ENCODE data around the gene DYNLL1. TPM values are rescaled to one million over a fixed set of nuclear protein-coding genes. Genes with fewer than 3 reads are reported as not detected.
A peak's percentile ranks its signal among the peaks of the same experiment; 100 is the strongest.

Gene DYNLL1
- polyA plus RNA-seq, 2 of the 4 experiments (the other 2 are of a cell fraction), result 735 to 744 TPM

DNA sequence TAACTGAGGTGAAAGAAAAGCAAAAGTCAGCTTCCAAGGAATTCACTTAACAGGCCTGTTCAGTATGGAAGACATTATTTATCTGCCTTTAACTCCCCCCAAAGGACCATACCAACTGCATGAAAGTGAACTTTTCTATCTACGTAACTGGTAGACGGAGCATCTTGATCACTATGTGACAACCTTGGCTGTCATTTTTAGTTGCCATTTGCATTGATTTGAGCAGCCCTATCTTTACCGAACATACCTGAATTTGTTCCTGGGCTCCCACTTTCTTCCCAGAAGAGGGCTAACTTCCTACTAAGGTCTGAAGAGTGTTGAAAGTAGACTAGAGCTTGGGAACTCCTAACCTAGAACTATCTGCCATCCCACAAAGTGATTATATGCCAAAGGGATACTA lies 35.8 kb upstream of the DYNLL1 start:
- Histone ChIP-seq H3K4me1 (no peaks in the 10 kb centered on the region), H3K9me3 (no peaks in the 10 kb centered on the region), H3K4me3 (no peak overlapping the region), H3K4me2 (no peak overlapping the region), H3K27ac (no peak overlapping the region)
- 94% methylated on average over 3 of the region's 3 CpGs for WGBS (ENCODE audit: missing lambda C conversion rate)
- DNase-seq (ENCODE audit: low read depth in 1 of 2, low spot score in 1 of 2) (no peak), ATAC-seq (no peak), FAIRE-seq (no peak)
- ChIA-PET POLR2A (no interaction called here), CTCF (interaction anchor here (1.7 to 12.0 kb wide), 3 partner anchors 5 to 14 kb away, joined by 8 to 167 read pairs (median 167); partner anchors contain the start of gene SRSF9)
- TF ChIP-seq POLR2AphosphoS2 (conservative IDR thresholded peaks at IDR 0.05; ENCODE audit: low read length), result 0 out of 2 replicates have a peak, but pooled peaks have one; percentile 4
- TF ChIP-seq, protein P1, sequence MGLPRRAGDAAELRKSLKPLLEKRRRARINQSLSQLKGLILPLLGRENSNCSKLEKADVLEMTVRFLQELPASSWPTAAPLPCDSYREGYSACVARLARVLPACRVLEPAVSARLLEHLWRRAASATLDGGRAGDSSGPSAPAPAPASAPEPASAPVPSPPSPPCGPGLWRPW (IDR thresholded peaks at IDR 0.05), result no peak

- 87% methylated on average over 3 of the region's 3 CpGs for WGBS (ENCODE audit: missing lambda C conversion rate)
- ATAC-seq, result no peak
- DNase-seq (ENCODE audit: low read depth in 1 of 2, low spot score in 1 of 2), result no peak
- no peak overlapping the region for H3K4me2 ChIP-seq
- no peak overlapping the region for H3K27ac ChIP-seq
- CTCF ChIA-PET, result interaction anchor here (1.0 to 11.1 kb wide), 3 partner anchors 7 to 160 kb away, joined by 4 to 167 read pairs (median 5); partner anchors contain the start of gene SIRT4
- POLR2A ChIA-PET, result no interaction called here
- no peaks in the 10 kb centered on the region for H3K9me3 ChIP-seq
- no peak for FAIRE-seq
- TF ChIP-seq POLR2AphosphoS2 (conservative IDR thresholded peaks at IDR 0.05; ENCODE audit: low read length) (no peak), CBX8 (IDR thresholded peaks at IDR 0.05) (no peak), ESRRA (IDR thresholded peaks at IDR 0.05; ENCODE audit: borderline replicate concordance, low read length) (no peak), JUNB (IDR thresholded peaks at IDR 0.05) (no peak), GATA3 (IDR thresholded peaks at IDR 0.05; ENCODE audit: borderline replicate concordance) (no peak), TP53 (CRISPR knock-in tag; IDR thresholded peaks at IDR 0.05) (no peak), REST (IDR thresholded peaks at IDR 0.05) (no peak), ZNF302 (CRISPR knock-in tag; IDR thresholded peaks at IDR 0.05) (no peak)
- TF ChIP-seq, protein P2, sequence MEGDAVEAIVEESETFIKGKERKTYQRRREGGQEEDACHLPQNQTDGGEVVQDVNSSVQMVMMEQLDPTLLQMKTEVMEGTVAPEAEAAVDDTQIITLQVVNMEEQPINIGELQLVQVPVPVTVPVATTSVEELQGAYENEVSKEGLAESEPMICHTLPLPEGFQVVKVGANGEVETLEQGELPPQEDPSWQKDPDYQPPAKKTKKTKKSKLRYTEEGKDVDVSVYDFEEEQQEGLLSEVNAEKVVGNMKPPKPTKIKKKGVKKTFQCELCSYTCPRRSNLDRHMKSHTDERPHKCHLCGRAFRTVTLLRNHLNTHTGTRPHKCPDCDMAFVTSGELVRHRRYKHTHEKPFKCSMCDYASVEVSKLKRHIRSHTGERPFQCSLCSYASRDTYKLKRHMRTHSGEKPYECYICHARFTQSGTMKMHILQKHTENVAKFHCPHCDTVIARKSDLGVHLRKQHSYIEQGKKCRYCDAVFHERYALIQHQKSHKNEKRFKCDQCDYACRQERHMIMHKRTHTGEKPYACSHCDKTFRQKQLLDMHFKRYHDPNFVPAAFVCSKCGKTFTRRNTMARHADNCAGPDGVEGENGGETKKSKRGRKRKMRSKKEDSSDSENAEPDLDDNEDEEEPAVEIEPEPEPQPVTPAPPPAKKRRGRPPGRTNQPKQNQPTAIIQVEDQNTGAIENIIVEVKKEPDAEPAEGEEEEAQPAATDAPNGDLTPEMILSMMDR (IDR thresholded peaks at IDR 0.05), result no peak
- H3K4me3 ChIP-seq, result no peak overlapping the region
- H3K4me1 ChIP-seq, result peaks cover 13% of the 10 kb centered on the region; the same call in 2 of the 3 replicates
Measured at GRCh38 chr12:120462099-120462640, 33.7 kb upstream of the DYNLL1 start.

- Histone ChIP-seq H3K4me1 (peaks cover 23% of the 10 kb centered on the region; the same call in 2 of the 3 replicates), H3K27ac (no peak overlapping the region), H3K4me3 (no peak overlapping the region), H3K9me3 (no peaks in the 10 kb centered on the region), H3K4me2 (no peak overlapping the region)
- DNase-seq (ENCODE audit: low read depth in 1 of 2, low spot score in 1 of 2), result no peak
- POLR2A ChIA-PET, result no interaction called here
- ATAC-seq, result no peak
- TF ChIP-seq FOSL2 (IDR thresholded peaks at IDR 0.05), result no peak
- no peak for TF ChIP-seq FOSL2 (CRISPR knock-in tag; IDR thresholded peaks at IDR 0.05)
- TF ChIP-seq RCOR1 (IDR thresholded peaks at IDR 0.05; ENCODE audit: low read depth, low read length), result no peak
- TF ChIP-seq, protein P3, sequence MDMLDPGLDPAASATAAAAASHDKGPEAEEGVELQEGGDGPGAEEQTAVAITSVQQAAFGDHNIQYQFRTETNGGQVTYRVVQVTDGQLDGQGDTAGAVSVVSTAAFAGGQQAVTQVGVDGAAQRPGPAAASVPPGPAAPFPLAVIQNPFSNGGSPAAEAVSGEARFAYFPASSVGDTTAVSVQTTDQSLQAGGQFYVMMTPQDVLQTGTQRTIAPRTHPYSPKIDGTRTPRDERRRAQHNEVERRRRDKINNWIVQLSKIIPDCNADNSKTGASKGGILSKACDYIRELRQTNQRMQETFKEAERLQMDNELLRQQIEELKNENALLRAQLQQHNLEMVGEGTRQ (IDR thresholded peaks at IDR 0.05), result no peak
- no peak for TF ChIP-seq ZNF302 (CRISPR knock-in tag; IDR thresholded peaks at IDR 0.05)
- no peak for TF ChIP-seq BHLHE40 (IDR thresholded peaks at IDR 0.05; ENCODE audit: low read depth, low read length)
- no peak for TF ChIP-seq CHD4 (IDR thresholded peaks at IDR 0.05; ENCODE audit: borderline replicate concordance)
- no peak for TF ChIP-seq RAD21 (conservative IDR thresholded peaks at IDR 0.05 in 1 of 2, IDR thresholded peaks at IDR 0.05 in 1 of 2)
- no peak for TF ChIP-seq ZSCAN20 (CRISPR knock-in tag; IDR thresholded peaks at IDR 0.05)
- no peak for TF ChIP-seq NFE2L2 (conservative IDR thresholded peaks at IDR 0.05; ENCODE audit: low read length)
- TF ChIP-seq CBX2 (IDR thresholded peaks at IDR 0.05; ENCODE audit: borderline replicate concordance, low read depth), result no peak
- TF ChIP-seq TFCP2L1 (CRISPR knock-in tag; IDR thresholded peaks at IDR 0.05), result no peak
- no peak for TF ChIP-seq GATA3 (IDR thresholded peaks at IDR 0.05; ENCODE audit: borderline replicate concordance)
- WGBS (ENCODE audit: missing lambda C conversion rate), result 87% methylated on average over 5 of the region's 5 CpGs
- CTCF ChIA-PET, result interaction anchor here (0.6 to 11.1 kb wide), 12 partner anchors 9 to 254 kb away, joined by 3 to 167 read pairs (median 4); partner anchors contain the start of gene SIRT4
- FAIRE-seq, result no peak
Measured at GRCh38 chr12:120463712-120464111, 32.2 kb upstream of the DYNLL1 start.

All from A549 (cell line).